Retinal pigment epithelial cell (primary cell): Measurements from ENCODE around the gene VIPR2.
"Not testable (repeated sequence)": the region's sequence is repeated elsewhere in the genome, so short reads cannot be mapped to it uniquely, and the experiment has no call there.

Experiments
- DNase-seq: peaks from one replicate; pipeline ENCODE4 v3.0.0-alpha.2; 2010; ENCODE audit warnings: low read depth
- H3K4me3 ChIP-seq: 2 replicates; pipeline ENCODE4 v1.5.1; 2011; ENCODE audit warnings: mild to moderate bottlenecking, low read length, control low read depth, moderate library complexity
- TF ChIP-seq, protein P1 (sequence below): conservative IDR thresholded peaks from 2 replicates; pipeline ENCODE4 v1.5.1; 2011; ENCODE audit warnings: low read depth, low read length, control low read depth, inconsistent platforms

The VIPR2 gene

DNA sequence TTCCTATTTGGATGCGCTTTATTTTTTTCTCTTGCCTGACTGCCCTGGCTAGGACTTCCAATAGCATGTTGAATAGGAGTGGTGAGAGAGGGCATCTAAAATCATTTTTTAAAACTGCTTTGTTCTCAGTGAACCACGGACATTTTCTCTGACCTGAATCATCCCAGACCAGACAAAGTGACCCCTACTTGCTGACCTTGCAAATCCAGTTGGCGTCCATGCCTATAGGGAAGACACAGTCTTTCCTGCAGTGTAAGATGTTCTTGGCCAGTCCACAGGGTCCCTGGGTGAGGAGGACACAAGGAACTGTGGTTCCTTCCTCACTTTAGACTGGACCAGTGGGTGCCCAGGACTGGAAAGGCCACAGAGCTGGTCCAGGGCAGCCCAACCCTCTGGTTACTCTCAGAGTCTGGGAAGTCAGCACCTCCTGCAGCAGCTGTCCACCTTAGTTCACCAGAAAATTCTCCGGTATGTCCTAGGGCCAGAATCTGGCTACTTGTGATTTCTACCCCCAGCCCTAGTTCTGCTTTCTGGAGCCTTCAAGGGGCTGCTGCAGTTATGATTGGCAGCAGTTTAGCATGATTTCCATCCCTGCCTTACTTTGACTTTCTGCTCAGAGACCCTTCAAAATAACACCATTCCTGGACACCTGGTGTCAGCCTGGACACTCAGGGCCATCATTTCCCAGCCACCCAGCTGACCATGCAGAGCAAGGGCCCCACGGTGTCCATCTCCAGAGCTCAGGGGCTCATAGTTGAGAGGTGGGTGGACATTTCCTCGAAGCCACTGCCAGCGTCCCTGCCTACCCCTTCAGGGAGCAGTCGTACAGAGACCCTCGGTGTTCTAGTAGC is 19.3 kb downstream of the VIPR2 start:
- no peak for DNase-seq
- TF ChIP-seq, protein P1, sequence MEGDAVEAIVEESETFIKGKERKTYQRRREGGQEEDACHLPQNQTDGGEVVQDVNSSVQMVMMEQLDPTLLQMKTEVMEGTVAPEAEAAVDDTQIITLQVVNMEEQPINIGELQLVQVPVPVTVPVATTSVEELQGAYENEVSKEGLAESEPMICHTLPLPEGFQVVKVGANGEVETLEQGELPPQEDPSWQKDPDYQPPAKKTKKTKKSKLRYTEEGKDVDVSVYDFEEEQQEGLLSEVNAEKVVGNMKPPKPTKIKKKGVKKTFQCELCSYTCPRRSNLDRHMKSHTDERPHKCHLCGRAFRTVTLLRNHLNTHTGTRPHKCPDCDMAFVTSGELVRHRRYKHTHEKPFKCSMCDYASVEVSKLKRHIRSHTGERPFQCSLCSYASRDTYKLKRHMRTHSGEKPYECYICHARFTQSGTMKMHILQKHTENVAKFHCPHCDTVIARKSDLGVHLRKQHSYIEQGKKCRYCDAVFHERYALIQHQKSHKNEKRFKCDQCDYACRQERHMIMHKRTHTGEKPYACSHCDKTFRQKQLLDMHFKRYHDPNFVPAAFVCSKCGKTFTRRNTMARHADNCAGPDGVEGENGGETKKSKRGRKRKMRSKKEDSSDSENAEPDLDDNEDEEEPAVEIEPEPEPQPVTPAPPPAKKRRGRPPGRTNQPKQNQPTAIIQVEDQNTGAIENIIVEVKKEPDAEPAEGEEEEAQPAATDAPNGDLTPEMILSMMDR, result no peak
- H3K4me3 ChIP-seq, result no peak overlapping the region

DNA sequence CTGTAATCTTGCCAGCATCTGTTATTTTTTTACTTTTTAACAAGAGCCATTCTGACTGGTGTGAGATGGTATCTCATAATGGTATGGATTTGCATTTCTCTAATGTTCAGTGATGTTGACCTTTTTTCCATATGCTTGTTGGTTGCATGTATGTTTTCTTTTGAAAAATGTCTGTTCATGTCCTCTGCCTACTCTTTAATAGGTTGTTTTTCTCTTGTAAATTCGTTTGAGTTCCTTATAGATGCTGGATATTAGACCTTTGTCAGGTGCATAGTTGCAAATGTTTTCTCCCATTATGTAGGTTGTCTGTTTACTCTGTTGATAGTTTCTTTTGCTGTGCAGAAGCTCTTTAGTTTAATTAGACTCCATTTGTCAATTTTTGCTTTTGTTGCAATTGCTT is 20.9 kb downstream of the VIPR2 start:
- not testable (repeated sequence) for DNase-seq, H3K4me3 ChIP-seq

DNA sequence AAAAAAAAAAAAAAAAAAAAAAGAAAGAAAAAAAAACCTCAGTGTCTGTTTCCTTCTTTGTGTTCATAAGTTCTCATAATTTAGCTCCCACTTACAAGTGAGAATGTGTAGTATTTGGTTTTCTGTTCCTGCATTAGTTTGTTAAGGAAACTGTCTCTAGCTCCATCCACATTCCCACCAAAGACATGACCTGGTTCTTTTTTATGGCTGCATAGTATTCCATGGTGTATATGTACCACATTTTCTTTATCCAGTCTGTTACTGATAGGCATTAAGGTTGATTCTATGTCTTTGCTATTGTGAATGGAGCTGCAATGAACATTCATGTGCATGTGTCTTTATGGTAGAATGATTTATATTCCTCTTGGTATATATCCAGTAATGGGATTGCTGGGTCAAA is 21.4 kb downstream of the VIPR2 start:
- DNase-seq, H3K4me3 ChIP-seq: not testable (repeated sequence)

DNA sequence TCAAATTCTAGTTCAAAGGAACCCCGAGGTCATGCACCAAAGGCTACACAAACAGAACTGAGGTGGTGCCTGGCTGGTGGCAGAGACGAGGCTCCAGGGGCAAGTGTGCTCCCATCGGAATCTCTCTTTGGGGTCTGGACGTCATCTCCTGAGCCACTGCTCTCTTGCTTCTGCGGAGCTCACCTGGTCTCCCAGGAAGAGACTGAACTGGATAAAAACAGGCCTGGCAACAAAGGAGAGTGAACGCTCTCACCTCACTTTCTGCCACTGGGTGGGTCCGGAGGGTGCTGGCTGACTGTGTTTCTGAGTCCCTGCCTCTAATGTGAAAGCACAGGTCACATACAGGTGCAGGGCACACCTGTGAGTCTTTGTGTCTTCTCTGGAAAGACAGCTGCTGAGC is 22.4 kb downstream of the VIPR2 start:
- no peak for DNase-seq
- no peak overlapping the region for H3K4me3 ChIP-seq
- TF ChIP-seq, protein P1, result no peak

DNA sequence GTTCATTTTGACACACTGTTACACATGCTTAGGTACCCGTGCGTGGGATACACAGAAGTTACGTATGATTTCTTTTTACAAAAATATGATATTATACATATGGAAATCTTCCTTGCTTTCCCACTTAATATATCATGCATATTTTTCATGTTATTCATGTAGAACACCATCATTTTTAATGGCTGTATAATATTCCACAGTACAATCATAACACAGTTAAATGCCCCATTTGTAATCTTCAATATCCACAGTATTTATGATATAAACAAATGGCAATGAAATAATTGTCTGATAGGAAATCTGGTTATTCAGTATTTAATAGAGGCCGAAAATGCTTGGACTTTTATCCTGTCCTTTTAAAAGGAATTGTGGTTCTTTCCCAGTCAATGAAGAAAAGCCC is 23.2 kb downstream of the VIPR2 start:
- H3K4me3 ChIP-seq, result no peak overlapping the region
- no peak for DNase-seq
- TF ChIP-seq, protein P1, result no peak

DNA sequence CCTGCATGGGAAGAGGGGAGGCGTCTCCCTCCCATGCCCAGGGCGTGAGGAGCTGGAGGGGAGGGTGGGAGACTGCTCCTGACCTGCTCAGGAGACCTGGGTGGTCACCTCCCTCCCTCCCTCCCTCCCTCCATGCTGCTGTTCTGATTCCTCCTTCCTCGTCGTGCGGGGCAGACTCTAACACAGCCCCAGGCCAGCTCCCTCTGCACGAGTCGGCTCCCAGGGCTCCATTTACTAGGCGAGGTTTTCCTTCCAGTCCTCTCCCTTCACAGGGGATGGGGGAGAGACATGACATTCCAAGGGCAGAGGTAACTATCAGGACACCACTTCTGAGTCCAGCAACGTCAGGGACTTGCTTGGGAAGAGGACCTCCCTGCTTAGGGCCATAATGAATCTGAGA is 23.6 kb downstream of the VIPR2 start:
- TF ChIP-seq, protein P1, result no peak
- no peak for DNase-seq
- no peak overlapping the region for H3K4me3 ChIP-seq

DNA sequence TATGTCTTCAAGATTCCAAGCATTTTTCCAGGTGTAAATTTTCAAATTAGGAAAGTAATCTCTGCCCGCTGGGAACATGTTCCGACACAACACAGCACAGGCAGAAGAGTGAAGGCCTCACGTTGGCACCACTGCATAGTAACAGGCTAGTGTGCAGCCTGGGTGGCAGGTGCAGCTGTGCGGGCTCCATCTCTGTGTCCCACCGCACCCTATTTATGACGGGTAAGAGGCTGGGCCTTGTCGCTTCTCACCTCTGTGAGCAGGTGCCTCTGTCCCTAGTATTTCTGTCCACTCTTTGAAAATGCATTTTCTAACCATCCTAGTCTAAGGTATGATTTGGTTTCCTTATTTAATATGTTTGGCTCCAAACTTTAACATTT is 24.1 kb downstream of the VIPR2 start:
- DNase-seq, result no peak
- TF ChIP-seq, protein P1, result no peak
- no peak overlapping the region for H3K4me3 ChIP-seq

DNA sequence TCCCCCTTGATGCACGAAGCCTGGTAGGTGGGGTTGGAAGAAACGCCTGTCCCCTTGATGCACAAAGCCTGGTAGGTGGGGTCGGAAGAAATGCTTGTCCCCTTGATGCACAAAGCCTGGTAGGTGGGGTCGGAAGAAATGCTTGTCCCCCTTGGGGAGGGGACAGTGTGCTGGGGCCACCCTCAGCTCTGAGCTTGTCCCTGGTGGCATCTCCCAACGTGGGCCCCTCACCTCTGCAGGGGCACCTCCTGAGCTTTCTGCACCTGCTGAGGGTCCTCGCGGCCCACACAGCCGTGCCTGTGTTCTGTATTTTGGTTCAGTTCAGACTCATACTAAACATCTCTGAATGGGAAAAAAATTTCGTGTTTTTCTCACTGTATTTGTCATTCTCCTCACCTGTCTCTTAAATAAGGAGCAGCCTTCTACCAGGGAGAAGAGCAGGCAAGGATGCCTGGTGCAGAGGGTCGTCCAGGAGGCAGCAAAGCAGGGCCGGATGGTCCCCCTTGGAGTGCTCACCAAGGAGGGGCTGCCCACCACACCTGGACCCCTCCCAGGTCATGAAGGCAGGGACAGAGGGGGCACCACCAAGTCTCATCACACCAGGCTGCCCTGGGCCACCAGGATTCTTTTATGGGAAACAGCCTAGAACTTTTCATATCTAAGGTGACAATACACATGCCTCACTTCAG is 24.7 kb downstream of the VIPR2 start:
- TF ChIP-seq, protein P1, result no peak
- H3K4me3 ChIP-seq, result no peak overlapping the region
- DNase-seq, result no peak
